Naive thymus-derived CD4-positive, alpha-beta T cell (primary cell): ENCODE data around the gene NPSR1. TPM values are rescaled to one million over a fixed set of nuclear protein-coding genes. Genes with fewer than 3 reads are reported as not detected.
A peak's percentile ranks its signal among the peaks of the same experiment; 100 is the strongest.

Experiments
- ATAC-seq: fragments of 150-1000 bp; cut with Tn5 transposase; 2 replicates; pipeline ENCODE4 v1.10.0; 2021; ENCODE audit warnings: mild to moderate bottlenecking, moderate library complexity
- CTCF ChIA-PET: fragments of 350-600 bp; sonication (Branson Sonifier 250); formaldehyde crosslinking; loops from one replicate; lab custom pipeline; 2021; ENCODE audit warnings: antibody characterized with exemption; lab: Charles Lee
- POLR2A ChIA-PET: fragments of 350-600 bp; sonication (Branson Sonifier 250); formaldehyde crosslinking; loops from one replicate; lab custom pipeline; 2021; ENCODE audit warnings: antibody characterized with exemption, inconsistent platforms; lab: Charles Lee
- DNase-seq, 9 donors: peaks; one replicate each; pipeline versions ENCODE4 v3.0.0 to v3.0.0-alpha.2; 2020 to 2022; ENCODE audit warnings: mixed read lengths in 1 of 9
- H3K27ac ChIP-seq: one replicate; pipeline ENCODE4 v1.7.0; 2013; ENCODE audit warnings: mild to moderate bottlenecking, low read depth, low read length, moderate library complexity
- H3K27me3 ChIP-seq, 2 donors: one replicate each; pipeline ENCODE4 v1.7.0; 2013; ENCODE audit warnings: low read length in 2 of 2, mild to moderate bottlenecking in 2 of 2, moderate library complexity in 2 of 2; ENCODE audit not compliant: control insufficient read depth in 2 of 2, insufficient read depth in 2 of 2
- H3K36me3 ChIP-seq, 3 experiments: 1 replicate in 2 of 3; 2 replicates in 1 of 3; pipeline ENCODE4 v1.7.0; 2013; ENCODE audit warnings: low read length in 3 of 3, mild to moderate bottlenecking in 3 of 3, moderate library complexity in 1 of 3; ENCODE audit not compliant: insufficient read depth in 3 of 3, control insufficient read depth in 2 of 3
- H3K4me1 ChIP-seq, 2 donors: one replicate each; pipeline ENCODE4 v1.7.0; 2013; ENCODE audit warnings: low read length in 2 of 2, mild to moderate bottlenecking in 2 of 2, moderate library complexity in 1 of 2; ENCODE audit not compliant: control insufficient read depth in 2 of 2, insufficient read depth in 2 of 2
- H3K4me3 ChIP-seq: 2 replicates; pipeline ENCODE4 v1.7.0; 2013; ENCODE audit warnings: mild to moderate bottlenecking, low read length
- H3K9me3 ChIP-seq, 3 experiments: 1 replicate in 2 of 3; 2 replicates in 1 of 3; pipeline ENCODE4 v1.7.0; 2013; ENCODE audit warnings: low read length in 3 of 3; ENCODE audit not compliant: control insufficient read depth in 2 of 3
- H3K27ac Mint-ChIP-seq, 9 donors: one replicate each; pipeline ENCODE4 v1.8.0; 2020 to 2022; ENCODE audit warnings: mixed read lengths in 9 of 9, mild to moderate bottlenecking in 8 of 9, moderate library complexity in 5 of 9, inconsistent platforms in 2 of 9
- H3K27me3 Mint-ChIP-seq, 5 donors: one replicate each; pipeline ENCODE4 v1.8.0; 2021 to 2022; ENCODE audit warnings: mixed read lengths in 5 of 5, mild to moderate bottlenecking in 1 of 5
- H3K36me3 Mint-ChIP-seq, 5 donors: one replicate each; pipeline ENCODE4 v1.8.0; 2020 to 2022; ENCODE audit warnings: mixed read lengths in 5 of 5, mild to moderate bottlenecking in 3 of 5, inconsistent platforms in 1 of 5
- H3K4me1 Mint-ChIP-seq, 7 donors: one replicate each; pipeline ENCODE4 v1.8.0; 2020 to 2022; ENCODE audit warnings: mixed read lengths in 7 of 7, mild to moderate bottlenecking in 3 of 7, inconsistent platforms in 1 of 7
- H3K4me3 Mint-ChIP-seq, 10 donors: one replicate each; pipeline ENCODE4 v1.8.0; 2020 to 2022; ENCODE audit warnings: mild to moderate bottlenecking in 10 of 10, mixed read lengths in 10 of 10, moderate library complexity in 6 of 10, inconsistent platforms in 2 of 10
- H3K9me3 Mint-ChIP-seq, 11 donors: one replicate each; pipeline ENCODE4 v1.8.0; 2020 to 2022; ENCODE audit warnings: mixed read lengths in 11 of 11, mild to moderate bottlenecking in 4 of 11, inconsistent platforms in 1 of 11, moderate library complexity in 1 of 11
- intact Hi-C, 2 donors: fragments of 100-400 bp; cut with micrococcal nuclease; formaldehyde crosslinking; loops; one replicate each; pipeline ENCODE4 v1.15.1; 2023
- polyA plus RNA-seq, 2 donors: library from polyadenylated mRNA; unstranded; fragments of 300-500 nt; fragmentation: Illumina TruSeq; gene quantifications; one replicate each; pipeline ENCODE4 v1.2.3, GENCODE V29; 2021
- total RNA-seq, 6 experiments: library from RNA in 5 of 6; stranded (reverse) in 5 of 6; gene quantifications; 1 replicate in 5 of 6; 2 replicates in 1 of 6; pipeline ENCODE4 v1.2.3 and lab custom pipeline; 2021 to 2026

The NPSR1 gene
- total and polyA plus RNA-seq, 7 experiments from 2014 or later, result not detected

DNA sequence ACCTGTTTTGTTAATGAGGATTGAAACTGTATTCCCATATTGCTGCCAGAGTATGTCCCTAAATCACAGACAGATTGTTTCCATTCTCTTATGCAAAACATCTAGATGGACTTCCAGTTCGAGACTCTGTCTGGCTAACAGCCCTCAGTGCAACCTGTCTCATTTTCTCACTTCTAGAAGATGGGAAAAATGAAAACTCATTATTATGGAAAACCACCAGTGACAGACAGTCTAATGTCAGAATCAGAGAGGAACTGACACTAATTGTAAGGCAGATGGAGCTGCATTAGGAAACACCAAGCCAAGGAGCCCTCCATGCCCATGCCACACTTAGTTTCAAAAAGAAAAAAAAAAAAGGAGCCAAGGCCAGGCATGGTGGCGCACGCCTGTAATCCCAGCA is 61.6 kb downstream of the NPSR1 start:
- POLR2A ChIA-PET, result no interaction called here

DNA sequence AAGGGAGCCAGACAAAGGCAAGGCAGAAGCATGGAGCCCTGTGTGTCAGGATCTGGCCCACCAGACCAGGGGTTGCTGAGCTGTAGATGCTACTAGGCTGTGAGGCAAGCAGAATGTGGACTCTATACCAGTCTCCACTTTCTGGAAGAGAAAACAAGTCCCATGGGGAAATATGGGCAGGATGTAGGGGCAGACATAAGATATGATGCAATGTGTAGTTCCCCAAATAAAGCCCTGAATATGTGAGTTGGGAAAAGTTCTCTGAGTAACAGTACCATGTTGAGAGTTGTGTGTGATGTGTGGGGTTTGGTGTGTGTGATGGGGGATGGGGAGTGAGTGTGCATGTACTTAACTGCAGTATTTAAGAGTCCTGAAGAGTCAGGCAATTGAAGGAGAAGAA is 62.3 kb downstream of the NPSR1 start:
- intact Hi-C loops, result no loop called here

More for the DNA sequence above, 61.6 kb downstream of the NPSR1 start:
- H3K27me3 Mint-ChIP-seq, result peaks cover 0 to 6% (median 0%) of the 10 kb centered on the region in 5 donors
- CTCF ChIA-PET, result no interaction called here
- no peak overlapping the region for H3K27ac Mint-ChIP-seq
- intact Hi-C loops, result no loop called here
- ATAC-seq (no peak), DNase-seq (no peak)
- H3K4me3 Mint-ChIP-seq, result no peak overlapping the region
- H3K9me3 Mint-ChIP-seq, result peaks cover 0 to 1% (median 0%) of the 10 kb centered on the region in 11 donors
- no peaks in the 10 kb centered on the region for H3K36me3 Mint-ChIP-seq
- Histone ChIP-seq H3K27me3 (no peaks in the 10 kb centered on the region), H3K36me3 (no peaks in the 10 kb centered on the region), H3K4me3 (no peak overlapping the region), H3K4me1 (peaks cover 0 to 10% of the 10 kb centered on the region in 2 donors), H3K27ac (no peak overlapping the region), H3K9me3 (no peaks in the 10 kb centered on the region)
- peaks cover 10 to 30% (median 21%) of the 10 kb centered on the region in 7 donors for H3K4me1 Mint-ChIP-seq

GRCh38 chr7:34723338-34723737 is 65.3 kb downstream of the NPSR1 start:
- ChIA-PET POLR2A (no interaction called here), CTCF (no interaction called here)
- Mint-ChIP-seq H3K4me1 (peaks cover 8 to 35% (median 30%) of the 10 kb centered on the region in 7 donors), H3K4me3 (peak overlapping the region in 3 of 10 donors; percentile 1 to 71 (median 57)), H3K27ac (no peak overlapping the region), H3K27me3 (peaks cover 0 to 3% (median 0%) of the 10 kb centered on the region in 5 donors), H3K9me3 (peaks cover 0 to 3% (median 0%) of the 10 kb centered on the region in 11 donors), H3K36me3 (no peaks in the 10 kb centered on the region)
- H3K4me3 ChIP-seq, result no peak overlapping the region
- no peaks in the 10 kb centered on the region for H3K36me3 ChIP-seq
- H3K4me1 ChIP-seq, result peaks cover 0 to 8% of the 10 kb centered on the region in 2 donors
- DNase-seq, result no peak
- H3K27me3 ChIP-seq, result no peaks in the 10 kb centered on the region
- no peaks in the 10 kb centered on the region for H3K9me3 ChIP-seq
- H3K27ac ChIP-seq, result no peak overlapping the region
- intact Hi-C loops, result no loop called here
- ATAC-seq, result no peak

More for the DNA sequence above, 62.3 kb downstream of the NPSR1 start:
- peaks cover 0 to 1% (median 0%) of the 10 kb centered on the region in 11 donors for H3K9me3 Mint-ChIP-seq
- ATAC-seq, result no peak
- H3K9me3 ChIP-seq, result no peaks in the 10 kb centered on the region
- no peak overlapping the region for H3K27ac ChIP-seq
- no peak overlapping the region for H3K4me3 Mint-ChIP-seq
- ChIA-PET POLR2A (no interaction called here), CTCF (no interaction called here)
- no peak for DNase-seq
- H3K4me1 Mint-ChIP-seq, result peaks cover 10 to 35% (median 27%) of the 10 kb centered on the region in 7 donors
- no peaks in the 10 kb centered on the region for H3K36me3 Mint-ChIP-seq
- no peaks in the 10 kb centered on the region for H3K36me3 ChIP-seq
- H3K4me1 ChIP-seq, result peaks cover 0 to 10% of the 10 kb centered on the region in 2 donors
- H3K27me3 ChIP-seq, result no peaks in the 10 kb centered on the region
- no peak overlapping the region for H3K27ac Mint-ChIP-seq
- H3K4me3 ChIP-seq, result no peak overlapping the region
- H3K27me3 Mint-ChIP-seq, result peaks cover 0 to 6% (median 0%) of the 10 kb centered on the region in 5 donors

DNA sequence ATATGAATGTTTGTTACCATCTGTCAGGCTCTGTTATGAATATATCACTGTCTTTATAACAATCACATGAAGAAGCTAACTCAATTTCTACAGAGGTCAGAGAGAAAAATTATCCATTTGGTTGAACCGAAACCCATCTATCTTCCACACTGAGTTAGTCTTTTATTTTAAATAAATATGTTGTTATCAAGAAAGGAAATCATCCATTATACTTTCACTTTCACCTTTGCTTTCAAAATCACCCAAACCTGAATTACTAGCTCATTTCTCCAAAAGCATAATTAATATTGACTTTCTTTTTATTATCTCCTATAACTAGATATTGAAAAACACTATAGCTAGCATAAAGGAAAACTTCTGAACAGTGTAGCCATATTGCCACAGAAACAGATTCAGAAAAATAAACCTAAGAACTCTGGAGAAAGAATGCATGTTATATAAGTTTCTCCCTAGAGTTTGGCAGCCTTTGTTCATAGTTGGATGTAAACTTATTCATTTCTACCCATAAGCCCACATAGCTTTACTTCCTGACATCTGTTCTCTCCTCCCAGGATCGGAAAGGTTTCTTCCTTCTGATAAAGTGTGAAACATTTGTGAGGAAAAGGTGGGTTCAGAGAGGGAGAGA is 66.0 kb downstream of the NPSR1 start:
- DNase-seq (no peak), ATAC-seq (no peak)
- Mint-ChIP-seq H3K36me3 (no peaks in the 10 kb centered on the region), H3K4me1 (peaks cover 7 to 34% (median 27%) of the 10 kb centered on the region in 7 donors), H3K4me3 (peak overlapping the region; percentile 12 to 73 (median 55)), H3K27me3 (peaks cover 0 to 3% (median 0%) of the 10 kb centered on the region in 5 donors), H3K9me3 (peaks cover 0 to 3% (median 0%) of the 10 kb centered on the region in 11 donors), H3K27ac (peak overlapping the region in 7 of 9 donors; percentile 28 to 82 (median 44))
- H3K4me3 ChIP-seq, result no peak overlapping the region
- intact Hi-C loops, result no loop called here
- H3K9me3 ChIP-seq, result no peaks in the 10 kb centered on the region
- H3K36me3 ChIP-seq, result no peaks in the 10 kb centered on the region
- no peaks in the 10 kb centered on the region for H3K27me3 ChIP-seq
- no peak overlapping the region for H3K27ac ChIP-seq
- ChIA-PET POLR2A (no interaction called here), CTCF (no interaction called here)
- peaks cover 0 to 5% of the 10 kb centered on the region in 2 donors for H3K4me1 ChIP-seq

DNA sequence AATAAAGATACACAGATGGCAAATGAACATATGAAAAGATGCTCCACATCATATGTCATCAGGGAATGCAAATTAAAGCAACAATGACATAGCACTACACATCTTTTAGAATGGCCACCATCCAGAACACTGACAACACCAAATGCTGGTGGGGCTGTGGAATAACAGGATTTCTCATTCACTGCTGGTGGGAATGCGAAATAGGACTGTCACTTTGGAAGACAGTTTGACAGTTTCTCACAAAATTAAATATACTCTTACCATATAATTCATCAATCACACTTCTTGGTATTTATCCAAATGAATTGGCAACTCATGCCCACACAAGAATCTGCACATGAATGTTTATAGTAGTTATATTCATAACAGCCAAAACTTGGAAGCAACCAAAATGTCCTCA is 68.2 kb downstream of the NPSR1 start:
- intact Hi-C loops, result no loop called here
- peak overlapping the region in 1 of 9 donors; percentile 65 for H3K27ac Mint-ChIP-seq

GRCh38 chr7:34727464-34727995 is 69.5 kb downstream of the NPSR1 start:
- Histone ChIP-seq H3K4me1 (peaks cover 0 to 5% of the 10 kb centered on the region in 2 donors), H3K4me3 (no peak overlapping the region), H3K9me3 (no peaks in the 10 kb centered on the region), H3K27ac (no peak overlapping the region), H3K27me3 (no peaks in the 10 kb centered on the region), H3K36me3 (no peaks in the 10 kb centered on the region)
- Mint-ChIP-seq H3K36me3 (no peaks in the 10 kb centered on the region), H3K27me3 (peaks cover 0 to 5% (median 0%) of the 10 kb centered on the region in 5 donors), H3K4me3 (no peak overlapping the region), H3K9me3 (peaks cover 0 to 3% (median 0%) of the 10 kb centered on the region in 11 donors), H3K27ac (no peak overlapping the region), H3K4me1 (peaks cover 5 to 31% (median 23%) of the 10 kb centered on the region in 7 donors)
- intact Hi-C loops, result no loop called here
- no peak for ATAC-seq
- CTCF ChIA-PET, result no interaction called here
- POLR2A ChIA-PET, result no interaction called here
- no peak for DNase-seq

More for the DNA sequence above, 68.2 kb downstream of the NPSR1 start:
- DNase-seq (no peak), ATAC-seq (no peak)
- CTCF ChIA-PET, result no interaction called here
- Mint-ChIP-seq H3K27me3 (peaks cover 0 to 5% (median 0%) of the 10 kb centered on the region in 5 donors), H3K36me3 (no peaks in the 10 kb centered on the region), H3K4me3 (no peak overlapping the region), H3K9me3 (peaks cover 0 to 3% (median 0%) of the 10 kb centered on the region in 11 donors), H3K4me1 (peaks cover 7 to 34% (median 26%) of the 10 kb centered on the region in 7 donors)
- no peaks in the 10 kb centered on the region for H3K27me3 ChIP-seq
- H3K9me3 ChIP-seq, result no peaks in the 10 kb centered on the region
- no peak overlapping the region for H3K27ac ChIP-seq
- H3K36me3 ChIP-seq, result no peaks in the 10 kb centered on the region
- peaks cover 0 to 5% of the 10 kb centered on the region in 2 donors for H3K4me1 ChIP-seq
- POLR2A ChIA-PET, result no interaction called here
- no peak overlapping the region for H3K4me3 ChIP-seq
